Measurements from ENCODE around the gene PHKA1. TPM values are rescaled to one million over a fixed set of nuclear protein-coding genes. Genes with fewer than 3 reads are reported as not detected.
A peak's percentile ranks its signal among the peaks of the same experiment; 100 is the strongest.

The PHKA1 gene
- total RNA-seq, 6 experiments from 2014 or later, result 0.09 to 0.12 TPM; not detected in 4

DNA sequence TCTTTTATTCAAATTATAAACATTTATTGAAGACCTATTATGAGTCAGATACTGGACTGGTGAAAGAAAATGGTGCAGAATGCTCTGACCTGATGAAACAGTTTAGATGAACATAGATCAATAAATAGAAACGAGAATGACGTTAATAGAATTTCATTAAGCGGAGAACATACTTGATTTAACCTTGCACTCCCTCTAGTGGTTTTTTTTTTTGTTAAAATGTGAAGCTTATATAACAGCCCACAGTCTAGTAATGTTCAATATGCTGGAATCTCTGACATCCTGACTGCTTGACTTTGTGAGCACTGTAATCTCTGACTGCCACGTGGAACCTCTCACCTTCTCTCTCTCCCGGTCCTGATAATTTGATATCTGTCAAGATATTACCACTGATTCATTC is 173.8 kb downstream of the PHKA1 start:
- H3K36me3 Mint-ChIP-seq (ENCODE audit: low read depth), result no peaks in the 10 kb centered on the region
- H3K4me1 Mint-ChIP-seq (ENCODE audit: low read depth), result peaks cover 7% of the 10 kb centered on the region
- DNase-seq, result peak; percentile 0
- TF ChIP-seq, protein P1, sequence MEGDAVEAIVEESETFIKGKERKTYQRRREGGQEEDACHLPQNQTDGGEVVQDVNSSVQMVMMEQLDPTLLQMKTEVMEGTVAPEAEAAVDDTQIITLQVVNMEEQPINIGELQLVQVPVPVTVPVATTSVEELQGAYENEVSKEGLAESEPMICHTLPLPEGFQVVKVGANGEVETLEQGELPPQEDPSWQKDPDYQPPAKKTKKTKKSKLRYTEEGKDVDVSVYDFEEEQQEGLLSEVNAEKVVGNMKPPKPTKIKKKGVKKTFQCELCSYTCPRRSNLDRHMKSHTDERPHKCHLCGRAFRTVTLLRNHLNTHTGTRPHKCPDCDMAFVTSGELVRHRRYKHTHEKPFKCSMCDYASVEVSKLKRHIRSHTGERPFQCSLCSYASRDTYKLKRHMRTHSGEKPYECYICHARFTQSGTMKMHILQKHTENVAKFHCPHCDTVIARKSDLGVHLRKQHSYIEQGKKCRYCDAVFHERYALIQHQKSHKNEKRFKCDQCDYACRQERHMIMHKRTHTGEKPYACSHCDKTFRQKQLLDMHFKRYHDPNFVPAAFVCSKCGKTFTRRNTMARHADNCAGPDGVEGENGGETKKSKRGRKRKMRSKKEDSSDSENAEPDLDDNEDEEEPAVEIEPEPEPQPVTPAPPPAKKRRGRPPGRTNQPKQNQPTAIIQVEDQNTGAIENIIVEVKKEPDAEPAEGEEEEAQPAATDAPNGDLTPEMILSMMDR (IDR thresholded peaks at IDR 0.05), result peak; percentile 70
- no peaks in the 10 kb centered on the region for H3K27me3 Mint-ChIP-seq (ENCODE audit: insufficient read depth)
- H3K27ac Mint-ChIP-seq, result 0 out of 2 replicates have a peak overlapping the region, but pooled peaks have one; percentile 6
- no peaks in the 10 kb centered on the region for H3K9me3 Mint-ChIP-seq
- no peak overlapping the region for H3K4me3 Mint-ChIP-seq

DNA sequence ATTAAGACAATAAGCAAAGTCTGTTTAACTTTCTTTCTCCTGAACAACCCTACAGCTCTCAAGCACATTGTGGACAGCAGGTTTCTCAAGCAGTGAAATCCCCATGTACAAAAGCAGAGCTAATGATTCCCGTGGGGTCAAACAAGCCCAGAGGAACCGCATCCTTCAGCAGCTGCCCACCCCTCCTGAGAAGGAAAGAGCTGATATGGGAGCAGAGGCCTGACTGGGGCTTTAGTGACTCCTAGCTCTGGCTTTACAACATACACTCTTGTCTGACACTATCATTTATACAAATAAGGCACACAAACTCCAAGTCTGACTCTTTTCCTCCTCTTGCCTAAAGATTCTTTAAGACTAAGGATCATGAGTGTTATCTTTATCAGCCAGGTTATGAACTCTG is 174.3 kb downstream of the PHKA1 start:
- peaks cover 7% of the 10 kb centered on the region for H3K4me1 Mint-ChIP-seq (ENCODE audit: low read depth)
- no peaks in the 10 kb centered on the region for H3K27me3 Mint-ChIP-seq (ENCODE audit: insufficient read depth)
- no peaks in the 10 kb centered on the region for H3K9me3 Mint-ChIP-seq
- TF ChIP-seq, protein P1 (IDR thresholded peaks at IDR 0.05), result no peak
- DNase-seq, result no peak
- H3K27ac Mint-ChIP-seq, result no peak overlapping the region
- H3K4me3 Mint-ChIP-seq, result no peak overlapping the region
- H3K36me3 Mint-ChIP-seq (ENCODE audit: low read depth), result no peaks in the 10 kb centered on the region

DNA sequence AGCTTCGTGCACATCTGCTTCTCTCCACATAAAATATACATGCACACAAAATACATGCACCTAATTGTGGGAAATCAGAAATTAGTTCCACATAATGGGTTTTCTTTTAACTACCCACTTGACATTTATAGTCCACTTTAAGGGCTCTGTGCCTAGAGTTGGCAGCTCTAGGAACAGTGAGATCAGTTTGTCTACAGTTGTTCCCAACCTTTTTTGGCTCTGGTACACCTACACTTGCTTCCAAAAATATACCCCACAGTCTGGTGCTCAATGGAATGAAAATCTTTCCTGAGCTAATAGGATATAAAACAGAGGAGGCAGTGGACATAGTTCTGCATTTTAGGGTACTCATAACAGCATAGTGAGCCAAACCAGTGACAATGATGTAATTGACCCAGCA is 177.6 kb downstream of the PHKA1 start:
- peaks cover 7% of the 10 kb centered on the region for H3K4me1 Mint-ChIP-seq (ENCODE audit: low read depth)
- no peak for DNase-seq
- H3K27me3 Mint-ChIP-seq (ENCODE audit: insufficient read depth), result no peaks in the 10 kb centered on the region
- H3K27ac Mint-ChIP-seq, result no peak overlapping the region
- TF ChIP-seq, protein P1 (IDR thresholded peaks at IDR 0.05), result no peak
- H3K4me3 Mint-ChIP-seq, result no peak overlapping the region
- H3K9me3 Mint-ChIP-seq, result no peaks in the 10 kb centered on the region
- no peaks in the 10 kb centered on the region for H3K36me3 Mint-ChIP-seq (ENCODE audit: low read depth)

DNA sequence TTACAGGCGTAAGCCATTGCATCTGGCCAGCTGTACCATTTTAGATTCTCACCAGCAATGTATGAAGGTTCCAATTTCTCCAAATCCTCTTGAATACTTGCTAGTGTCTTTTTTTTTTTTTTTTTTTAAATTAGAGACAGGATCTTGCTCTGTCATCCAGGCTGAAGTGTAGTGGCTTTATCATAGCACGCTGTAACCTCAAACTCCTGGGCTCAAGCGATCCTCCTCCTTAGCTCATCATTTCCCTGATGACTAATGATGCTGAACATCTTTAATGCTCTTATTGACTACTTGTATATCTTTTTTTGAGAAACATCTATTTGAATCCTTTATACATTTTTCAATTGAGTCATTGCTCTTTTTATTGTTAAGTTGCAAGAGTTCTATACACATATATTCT is 181.7 kb downstream of the PHKA1 start:
- H3K27ac Mint-ChIP-seq, result no peak overlapping the region
- H3K9me3 Mint-ChIP-seq, result no peaks in the 10 kb centered on the region
- peak; percentile 38 for DNase-seq
- no peaks in the 10 kb centered on the region for H3K27me3 Mint-ChIP-seq (ENCODE audit: insufficient read depth)
- H3K36me3 Mint-ChIP-seq (ENCODE audit: low read depth), result no peaks in the 10 kb centered on the region
- no peak overlapping the region for H3K4me3 Mint-ChIP-seq
- peaks cover 1% of the 10 kb centered on the region for H3K4me1 Mint-ChIP-seq (ENCODE audit: low read depth)
- TF ChIP-seq, protein P1 (IDR thresholded peaks at IDR 0.05), result no peak

Other genes with a start within 250 kb of the PHKA1 start
- 10 to 100 TPM; 14.4 to 20.7 (median 17.8) TPM for gene HDAC8, start 141.5 kb downstream of the PHKA1 start, total RNA-seq (2021; fragmentation: NEBNext Ultra II Directional; extraction: Animal tissue kit (Norgen Biotek cat#: 25700))
- not detected for gene DMRTC1B, start 62.6 kb upstream of the PHKA1 start, total RNA-seq (2021; fragmentation: NEBNext Ultra II Directional; extraction: Animal tissue kit (Norgen Biotek cat#: 25700))
- gene FAM236B, start 68.4 kb upstream of the PHKA1 start, total RNA-seq (2021; fragmentation: NEBNext Ultra II Directional; extraction: Animal tissue kit (Norgen Biotek cat#: 25700)), result not detected
- gene FAM236D, start 93.9 kb upstream of the PHKA1 start, total RNA-seq (2021; fragmentation: NEBNext Ultra II Directional; extraction: Animal tissue kit (Norgen Biotek cat#: 25700)), result not detected
- gene FAM236C, start 198.3 kb upstream of the PHKA1 start, total RNA-seq (2021; fragmentation: NEBNext Ultra II Directional; extraction: Animal tissue kit (Norgen Biotek cat#: 25700)), result not detected
- not detected for gene FAM236A, start 223.9 kb upstream of the PHKA1 start, total RNA-seq (2021; fragmentation: NEBNext Ultra II Directional; extraction: Animal tissue kit (Norgen Biotek cat#: 25700))
- gene DMRTC1, start 229.5 kb upstream of the PHKA1 start, total RNA-seq (2021; fragmentation: NEBNext Ultra II Directional; extraction: Animal tissue kit (Norgen Biotek cat#: 25700)), result not detected